Ectodermal cell (in vitro differentiated cells): Measurements from ENCODE around the gene HSFX3.
"Not testable (repeated sequence)": the region's sequence is repeated elsewhere in the genome, so short reads cannot be mapped to it uniquely, and the experiment has no call there.

Experiments
- H3K27ac ChIP-seq: 2 replicates; pipeline ENCODE4 v1.7.0; 2013; ENCODE audit warnings: mild to moderate bottlenecking, low read depth, low read length; ENCODE audit not compliant: insufficient read depth, poor library complexity, severe bottlenecking
- H3K27me3 ChIP-seq: 2 replicates; pipeline ENCODE4 v1.7.0; 2013; ENCODE audit warnings: mild to moderate bottlenecking, low read length; ENCODE audit not compliant: insufficient read depth, control insufficient read depth, poor library complexity, severe bottlenecking
- H3K36me3 ChIP-seq: one replicate; pipeline ENCODE4 v1.7.0; 2013; ENCODE audit warnings: low read length; ENCODE audit not compliant: control insufficient read depth, insufficient read depth
- H3K4me1 ChIP-seq: one replicate; pipeline ENCODE4 v1.7.0; 2013; ENCODE audit warnings: low read length; ENCODE audit not compliant: control insufficient read depth, insufficient read depth
- H3K4me3 ChIP-seq: 2 replicates; pipeline ENCODE4 v1.7.0; 2013; ENCODE audit warnings: low read depth, low read length, control low read depth; ENCODE audit not compliant: insufficient read depth
- H3K9me3 ChIP-seq: 2 replicates; pipeline ENCODE4 v1.7.0; 2013; ENCODE audit warnings: mild to moderate bottlenecking, low read length, moderate library complexity; ENCODE audit not compliant: control insufficient read depth
- WGBS, 2 experiments: methylation state at CpG; one replicate each; pipeline ENCODE4 v1.1.7; 2013; ENCODE audit warnings: missing lambda C conversion rate in 2 of 2; 5-methylcytosine and 5-hydroxymethylcytosine counted together

The HSFX3 gene

DNA sequence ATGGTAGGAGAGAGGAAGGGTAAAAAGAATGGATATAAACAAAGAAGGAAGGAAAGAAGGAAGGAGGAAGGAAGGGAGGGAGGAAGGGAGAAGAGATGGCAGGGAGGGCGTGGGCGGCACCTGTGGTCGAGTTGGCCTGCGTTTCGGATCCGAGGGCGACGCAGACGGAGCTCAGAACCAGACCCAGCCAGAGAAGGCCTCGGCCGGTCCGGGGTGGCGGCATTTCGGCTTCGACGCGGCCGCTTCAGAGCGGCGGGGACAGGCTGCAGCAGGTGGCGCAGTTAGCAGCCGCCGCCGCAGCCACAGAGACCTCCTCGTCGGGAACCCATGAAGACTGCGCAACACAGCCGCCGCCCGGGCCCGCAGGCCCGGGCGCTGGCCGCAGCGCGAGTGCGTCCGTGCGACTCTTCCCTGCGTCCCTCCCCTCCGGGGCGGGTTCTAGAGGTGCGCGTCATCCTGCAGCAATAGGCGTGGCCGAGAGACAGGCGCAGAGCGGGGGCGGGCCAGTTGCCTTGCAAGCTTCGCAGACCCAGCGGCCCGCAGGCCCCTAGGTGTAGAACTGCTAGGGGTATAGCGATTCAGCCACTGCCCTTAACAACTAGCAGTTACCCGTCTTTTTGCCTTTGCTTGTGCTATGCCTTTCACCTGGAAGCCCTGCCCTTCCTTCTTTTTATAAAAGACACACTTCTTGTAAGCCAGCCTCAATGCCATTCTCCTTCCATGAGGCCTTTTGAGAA, 44.6 kb downstream of the HSFX3 start, which contains the start of gene IDS:
Gene IDS (minus strand): TSS at position 392 of the 737 bp plus-strand sequence. CDS start 169 bp downstream, at position 223.
- Histone ChIP-seq H3K9me3 (no peaks in the 10 kb centered on the region), H3K36me3 (no peaks in the 10 kb centered on the region), H3K27ac (peak within 1 kb of the TSS; percentile 74), H3K4me1 (peaks cover 7% of the 10 kb centered on the region), H3K27me3 (no peaks in the 10 kb centered on the region), H3K4me3 (peak within 1 kb of the TSS; percentile 45)
- WGBS, 2 experiments: 1% methylated on average over 53 to 54 of the region's 54 CpGs

DNA sequence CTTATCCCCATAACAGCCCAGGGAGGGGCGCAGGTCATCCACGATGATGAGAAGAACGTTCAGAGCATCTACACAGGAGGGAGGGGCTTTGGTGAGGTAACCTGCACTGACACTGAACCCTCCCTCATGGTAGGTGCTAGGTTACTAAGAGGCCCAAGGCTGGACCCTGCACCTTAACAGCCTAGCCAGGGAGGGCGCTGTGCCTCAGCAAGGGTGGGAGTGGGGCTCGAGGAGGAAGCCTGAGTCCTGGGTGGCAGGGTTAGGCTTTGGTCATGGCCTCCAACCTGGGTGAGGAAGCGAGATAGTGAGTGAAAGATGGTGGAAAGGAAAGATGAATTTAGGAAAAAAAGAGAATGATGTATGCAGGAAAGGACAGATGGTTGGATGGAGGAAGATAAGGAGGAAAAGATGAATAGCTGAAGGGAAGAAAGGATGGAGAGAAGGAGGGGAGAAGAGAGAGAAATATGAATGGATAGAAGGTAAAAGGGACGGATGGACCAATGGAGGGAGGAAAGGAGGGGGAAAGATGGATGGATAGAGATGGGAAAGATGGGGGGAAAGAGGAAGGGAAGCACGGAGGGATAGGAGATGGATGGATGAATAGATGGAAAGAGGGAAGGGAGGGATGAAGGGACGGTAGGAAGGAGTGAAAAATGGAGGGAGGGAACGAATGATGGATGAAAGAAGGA, 45.4 kb downstream of the HSFX3 start:
- Histone ChIP-seq H3K4me1 (peaks cover 7% of the 10 kb centered on the region), H3K27me3 (no peaks in the 10 kb centered on the region), H3K27ac (no peak overlapping the region), H3K4me3 (peak overlapping the region; percentile 45), H3K36me3 (no peaks in the 10 kb centered on the region), H3K9me3 (no peaks in the 10 kb centered on the region)
- 62% methylated on average over 10 of the region's 10 CpGs for WGBS, 2 experiments

DNA sequence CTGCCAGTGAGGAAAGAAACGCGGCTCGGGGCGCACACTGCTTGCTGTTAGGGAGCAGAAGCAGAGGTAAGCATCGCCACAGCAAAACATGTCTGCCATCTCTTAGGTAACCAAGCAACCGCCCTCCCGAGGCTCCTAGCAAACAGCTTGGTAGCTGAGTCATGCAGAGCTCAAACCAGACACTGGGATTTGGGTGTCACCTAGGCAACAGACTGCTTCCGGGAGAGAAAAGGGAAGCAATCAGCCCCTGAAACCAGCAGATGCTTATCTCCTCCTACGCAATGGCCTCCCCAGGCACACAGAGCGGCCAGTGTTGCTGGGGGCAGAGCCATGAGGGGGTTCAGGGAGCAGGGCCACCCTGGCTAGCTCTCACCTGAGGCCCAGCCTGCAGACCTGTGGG, 46.3 kb downstream of the HSFX3 start:
- WGBS, 2 experiments: 54 to 58% methylated on average over 6 of the region's 10 CpGs
- H3K36me3 ChIP-seq, H3K4me1 ChIP-seq, H3K27ac ChIP-seq, H3K9me3 ChIP-seq, H3K4me3 ChIP-seq, H3K27me3 ChIP-seq: not testable (repeated sequence)

DNA sequence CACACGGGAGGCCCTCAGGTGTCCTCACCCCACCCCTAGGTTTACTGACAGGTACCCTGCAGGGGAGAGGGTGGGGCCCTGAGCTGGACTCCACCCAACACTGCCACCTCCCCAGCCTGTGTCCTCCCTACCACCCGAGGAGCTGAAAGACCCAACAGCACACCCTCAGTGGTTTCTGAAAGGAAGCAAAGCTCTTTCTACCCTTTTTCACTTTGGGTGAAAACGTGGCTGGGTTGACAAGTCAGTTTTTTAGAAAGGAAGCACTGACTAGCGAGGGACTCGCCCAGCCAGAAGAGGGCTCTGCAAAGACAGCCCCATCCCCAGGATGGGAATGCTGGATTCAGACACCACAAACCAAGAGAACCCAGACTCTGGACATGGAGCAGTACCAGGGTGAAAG, 46.8 kb downstream of the HSFX3 start:
- H3K27ac ChIP-seq, H3K4me1 ChIP-seq, H3K9me3 ChIP-seq: not testable (repeated sequence)

DNA sequence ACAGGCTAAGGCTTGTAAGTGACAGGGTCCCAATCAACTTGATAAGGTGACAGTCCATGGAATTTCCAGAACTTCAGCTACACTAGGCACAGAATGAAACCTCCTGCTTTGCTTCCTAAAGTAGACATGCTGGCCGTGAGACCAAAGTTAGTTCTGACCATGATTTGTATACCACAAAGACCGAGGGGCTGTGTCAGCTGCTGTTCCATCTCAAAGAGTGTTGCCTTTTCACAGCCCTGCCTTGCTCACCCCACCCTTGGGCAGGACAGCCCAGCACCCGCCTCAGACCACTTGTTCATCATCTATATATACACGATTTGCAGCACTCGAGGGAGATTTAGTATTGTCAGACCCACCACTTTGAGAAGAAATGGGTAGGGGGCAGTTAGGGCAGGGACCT, 50.0 kb downstream of the HSFX3 start:
- no peaks in the 10 kb centered on the region for H3K36me3 ChIP-seq
- 92 to 95% methylated on average over 5 of the region's 5 CpGs for WGBS, 2 experiments
- H3K4me1 ChIP-seq: peaks cover 7% of the 10 kb centered on the region
- no peak overlapping the region for H3K27ac ChIP-seq
- H3K4me3 ChIP-seq: no peak overlapping the region
- H3K9me3 ChIP-seq: no peaks in the 10 kb centered on the region
- no peaks in the 10 kb centered on the region for H3K27me3 ChIP-seq

More for the DNA sequence above, 46.8 kb downstream of the HSFX3 start:
- not testable (repeated sequence) for H3K27me3 ChIP-seq, H3K4me3 ChIP-seq, H3K36me3 ChIP-seq
- 80 to 83% methylated on average over 2 to 4 of the region's 5 CpGs for WGBS, 2 experiments

DNA sequence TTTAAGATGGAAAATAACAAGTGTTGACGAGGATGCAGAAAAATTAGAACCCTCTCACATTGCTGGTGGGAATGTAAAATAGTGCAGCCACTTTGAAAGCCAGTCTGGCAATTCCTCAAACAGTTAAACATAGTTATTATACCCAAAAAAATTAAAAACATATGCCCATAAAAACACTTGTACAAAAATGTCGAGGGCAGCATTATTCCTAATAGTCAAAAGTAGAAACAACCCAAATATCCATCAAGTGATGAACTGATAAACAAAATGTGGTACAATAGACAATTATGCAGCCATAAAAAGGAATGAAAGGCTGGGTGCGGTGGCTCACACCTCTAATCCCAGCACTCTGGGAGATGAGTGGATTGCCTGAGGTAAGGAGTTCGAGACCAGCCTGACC, 51.0 kb downstream of the HSFX3 start:
- Histone ChIP-seq H3K4me3 (no peak overlapping the region), H3K27ac (no peak overlapping the region)
- WGBS, 2 experiments: 77 to 96% methylated on average over 2 to 3 of the region's 4 CpGs

More for the DNA sequence above, 51.0 kb downstream of the HSFX3 start:
- no peaks in the 10 kb centered on the region for H3K4me1 ChIP-seq
- H3K36me3 ChIP-seq: no peaks in the 10 kb centered on the region
- H3K9me3 ChIP-seq: no peaks in the 10 kb centered on the region
- H3K27me3 ChIP-seq: no peaks in the 10 kb centered on the region
